ENCODE results near the gene HEMK1. TPM values are rescaled to one million over a fixed set of nuclear protein-coding genes. Genes with fewer than 3 reads are reported as not detected.

Gene HEMK1
- total RNA-seq, 1 experiment from 2014 or later: 12.6 TPM

DNA sequence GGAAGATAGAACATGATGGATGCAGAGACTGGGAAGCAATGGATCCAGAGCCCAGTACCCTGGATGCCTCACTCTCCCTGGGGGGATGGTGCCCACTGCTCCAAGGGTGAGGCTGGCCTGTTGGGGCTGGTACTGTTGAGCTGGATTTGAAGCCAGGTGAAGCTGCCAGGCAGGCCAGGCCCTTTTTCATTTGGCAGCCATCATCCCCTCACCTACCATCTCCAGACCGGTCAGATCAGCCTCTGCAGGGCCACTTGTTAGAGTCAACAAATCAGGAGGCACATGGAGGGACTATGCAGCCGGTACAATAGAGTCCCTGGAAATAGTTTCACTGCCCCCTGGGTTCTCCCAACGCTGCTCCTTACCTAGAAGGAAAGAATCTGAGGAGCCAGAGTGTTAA lies 53.6 kb downstream of the HEMK1 start:
- Histone ChIP-seq H3K4me1 (peaks cover 12% of the 10 kb centered on the region), H3K9me3 (no peaks in the 10 kb centered on the region), H3K36me3 (ENCODE audit: control insufficient read depth, insufficient read depth, low read length) (no peaks in the 10 kb centered on the region; the same call in 1 of the 2 replicates), H3K4me3 (ENCODE audit: low read depth, low read length) (no peak overlapping the region), H3K27me3 (replicated peaks; ENCODE audit: control insufficient read depth, insufficient read depth, low read length) (no peaks in the 10 kb centered on the region)
- intact Hi-C loops (cut with micrococcal nuclease; ENCODE audit: unreplicated experiment): no loop called here
- H3K36me3 Mint-ChIP-seq (ENCODE audit: insufficient read depth, unreplicated experiment): peaks cover 11% of the 10 kb centered on the region
- H3K27me3 Mint-ChIP-seq (ENCODE audit: insufficient read depth, unreplicated experiment): no peaks in the 10 kb centered on the region
- TF ChIP-seq, protein P1, sequence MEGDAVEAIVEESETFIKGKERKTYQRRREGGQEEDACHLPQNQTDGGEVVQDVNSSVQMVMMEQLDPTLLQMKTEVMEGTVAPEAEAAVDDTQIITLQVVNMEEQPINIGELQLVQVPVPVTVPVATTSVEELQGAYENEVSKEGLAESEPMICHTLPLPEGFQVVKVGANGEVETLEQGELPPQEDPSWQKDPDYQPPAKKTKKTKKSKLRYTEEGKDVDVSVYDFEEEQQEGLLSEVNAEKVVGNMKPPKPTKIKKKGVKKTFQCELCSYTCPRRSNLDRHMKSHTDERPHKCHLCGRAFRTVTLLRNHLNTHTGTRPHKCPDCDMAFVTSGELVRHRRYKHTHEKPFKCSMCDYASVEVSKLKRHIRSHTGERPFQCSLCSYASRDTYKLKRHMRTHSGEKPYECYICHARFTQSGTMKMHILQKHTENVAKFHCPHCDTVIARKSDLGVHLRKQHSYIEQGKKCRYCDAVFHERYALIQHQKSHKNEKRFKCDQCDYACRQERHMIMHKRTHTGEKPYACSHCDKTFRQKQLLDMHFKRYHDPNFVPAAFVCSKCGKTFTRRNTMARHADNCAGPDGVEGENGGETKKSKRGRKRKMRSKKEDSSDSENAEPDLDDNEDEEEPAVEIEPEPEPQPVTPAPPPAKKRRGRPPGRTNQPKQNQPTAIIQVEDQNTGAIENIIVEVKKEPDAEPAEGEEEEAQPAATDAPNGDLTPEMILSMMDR (IDR thresholded peaks at IDR 0.05; ENCODE audit: insufficient read depth in 1 of 2, low read depth in 1 of 2, low read length in 1 of 2, severe bottlenecking in 1 of 2, unreplicated experiment in 1 of 2): no peak
- H3K9me3 Mint-ChIP-seq (ENCODE audit: unreplicated experiment): no peaks in the 10 kb centered on the region
- no TSS peak for BruUV-seq (replicated peaks)
- POLR2A ChIA-PET: no interaction called here
- H3K4me3 Mint-ChIP-seq (ENCODE audit: unreplicated experiment): no peak overlapping the region
- CTCF ChIA-PET: no interaction called here
- no peak overlapping the region for H3K27ac Mint-ChIP-seq (ENCODE audit: unreplicated experiment)
- H3K4me1 Mint-ChIP-seq (ENCODE audit: low read depth, unreplicated experiment): peaks cover 17% of the 10 kb centered on the region
- DNase-seq: no peak

DNA sequence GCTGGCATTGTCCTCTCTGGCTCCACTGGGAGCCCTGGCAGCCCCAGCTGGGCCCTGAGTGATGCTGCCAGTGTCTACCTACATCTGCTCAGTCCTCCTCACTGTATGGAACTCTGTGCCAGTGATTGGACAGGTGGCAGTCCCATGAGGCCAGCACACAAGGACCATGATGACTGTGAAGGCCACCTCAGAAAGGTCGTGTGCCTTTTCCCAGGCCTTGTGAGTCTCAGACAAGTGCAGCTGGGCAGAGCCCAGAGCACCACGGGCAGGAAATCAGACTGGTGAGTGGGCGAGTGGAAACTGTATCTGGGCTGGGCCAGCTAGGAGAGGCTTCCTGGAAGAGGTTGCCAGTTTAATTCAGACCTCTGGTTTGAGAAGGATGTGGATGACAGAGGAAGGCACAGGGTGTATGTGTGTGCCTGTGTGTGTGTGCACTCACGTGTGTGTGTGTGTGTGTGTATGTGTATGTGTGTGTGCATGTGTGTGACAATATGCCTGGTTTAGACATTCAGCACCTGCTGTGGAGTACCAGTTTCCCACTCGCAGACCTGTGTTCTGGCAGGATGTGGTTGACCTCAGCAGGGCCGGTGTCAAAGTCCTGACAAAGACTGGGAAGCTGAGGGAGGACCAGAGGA lies 54.6 kb downstream of the HEMK1 start:
- BruUV-seq (replicated peaks): no TSS peak
- H3K27me3 ChIP-seq (replicated peaks; ENCODE audit: control insufficient read depth, insufficient read depth, low read length): no peaks in the 10 kb centered on the region
- intact Hi-C loops (cut with micrococcal nuclease; ENCODE audit: unreplicated experiment): no loop called here
- no peak for DNase-seq
- H3K36me3 ChIP-seq (ENCODE audit: control insufficient read depth, insufficient read depth, low read length): no peaks in the 10 kb centered on the region; the same call in 1 of the 2 replicates
- H3K4me1 ChIP-seq: peaks cover 12% of the 10 kb centered on the region
- ChIA-PET POLR2A (interaction anchor here (0.7 to 1.0 kb wide), 2 partner anchors 55 to 181 kb away, joined by 3 read pairs; partner anchors contain the start of gene HEMK1), CTCF (interaction anchor here (1.3 kb wide), 1 partner anchor 8 kb away, joined by 6 read pairs; no protein-coding TSS in a partner anchor)
- H3K9me3 Mint-ChIP-seq (ENCODE audit: unreplicated experiment): no peaks in the 10 kb centered on the region
- H3K9me3 ChIP-seq: no peaks in the 10 kb centered on the region
- TF ChIP-seq, protein P1 (IDR thresholded peaks at IDR 0.05; ENCODE audit: insufficient read depth in 1 of 2, low read depth in 1 of 2, low read length in 1 of 2, severe bottlenecking in 1 of 2, unreplicated experiment in 1 of 2): no peak
- H3K4me3 Mint-ChIP-seq (ENCODE audit: unreplicated experiment): no peak overlapping the region
- H3K27ac Mint-ChIP-seq (ENCODE audit: unreplicated experiment): peak overlapping the region; percentile 2
- H3K4me1 Mint-ChIP-seq (ENCODE audit: low read depth, unreplicated experiment): peaks cover 17% of the 10 kb centered on the region
- H3K36me3 Mint-ChIP-seq (ENCODE audit: insufficient read depth, unreplicated experiment): peaks cover 17% of the 10 kb centered on the region
- no peak overlapping the region for H3K4me3 ChIP-seq (ENCODE audit: low read depth, low read length)
- H3K27me3 Mint-ChIP-seq (ENCODE audit: insufficient read depth, unreplicated experiment): no peaks in the 10 kb centered on the region

DNA sequence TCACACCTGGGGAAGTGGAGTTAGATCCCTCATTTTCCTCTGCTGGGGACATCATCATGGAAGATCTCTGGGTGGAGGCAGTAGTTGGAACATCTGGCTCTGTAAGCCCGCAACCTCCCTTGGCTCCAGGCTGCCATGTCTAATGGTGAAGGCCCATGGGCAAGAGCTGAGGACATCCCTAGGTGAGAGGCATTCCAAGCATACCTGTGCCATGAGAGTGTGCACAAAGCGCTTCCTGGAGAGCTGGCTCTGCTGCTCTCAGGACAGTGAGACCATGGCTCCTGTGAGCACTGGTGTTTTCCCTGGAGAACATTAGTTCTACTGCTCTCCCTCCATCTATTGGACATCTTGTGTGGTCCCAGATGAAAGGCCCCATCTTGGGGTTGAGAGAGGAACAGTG lies 55.3 kb downstream of the HEMK1 start:
- TF ChIP-seq, protein P1 (IDR thresholded peaks at IDR 0.05; ENCODE audit: insufficient read depth in 1 of 2, low read depth in 1 of 2, low read length in 1 of 2, severe bottlenecking in 1 of 2, unreplicated experiment in 1 of 2): no peak
- DNase-seq: peak; percentile 25 to 65
- Mint-ChIP-seq H3K9me3 (ENCODE audit: unreplicated experiment) (no peaks in the 10 kb centered on the region), H3K4me1 (ENCODE audit: low read depth, unreplicated experiment) (peaks cover 17% of the 10 kb centered on the region), H3K36me3 (ENCODE audit: insufficient read depth, unreplicated experiment) (peaks cover 18% of the 10 kb centered on the region), H3K4me3 (ENCODE audit: unreplicated experiment) (no peak overlapping the region), H3K27ac (ENCODE audit: unreplicated experiment) (no peak overlapping the region), H3K27me3 (ENCODE audit: insufficient read depth, unreplicated experiment) (no peaks in the 10 kb centered on the region)
- BruUV-seq (replicated peaks): no TSS peak
- Histone ChIP-seq H3K36me3 (ENCODE audit: control insufficient read depth, insufficient read depth, low read length) (no peaks in the 10 kb centered on the region; the same call in 1 of the 2 replicates), H3K4me3 (ENCODE audit: low read depth, low read length) (no peak overlapping the region), H3K27me3 (replicated peaks; ENCODE audit: control insufficient read depth, insufficient read depth, low read length) (no peaks in the 10 kb centered on the region), H3K9me3 (no peaks in the 10 kb centered on the region), H3K4me1 (peaks cover 12% of the 10 kb centered on the region)
- POLR2A ChIA-PET: interaction anchor here (1.0 kb wide), 1 partner anchor 56 kb away, joined by 3 read pairs; the partner anchor contains the start of gene HEMK1
- intact Hi-C loops (cut with micrococcal nuclease; ENCODE audit: unreplicated experiment): no loop called here
- CTCF ChIA-PET: interaction anchor here (1.3 kb wide), 1 partner anchor 8 kb away, joined by 6 read pairs; no protein-coding TSS in a partner anchor
